Measurements from ENCODE around the gene KLK3.

GRCh38 chr19:50833802-50834167 lies 20.9 kb upstream of the KLK3 start:
- TF ChIP-seq POLR2A (IDR thresholded peaks at IDR 0.05), result no peak
- TF ChIP-seq CTCF (IDR thresholded peaks at IDR 0.05), result no peak

Measured in heart left ventricle (tissue), 13 donors.